Endometrial microvascular endothelial cells (primary cell): ENCODE measurements around the gene EDRF1. TPM values are rescaled to one million over a fixed set of nuclear protein-coding genes. Genes with fewer than 3 reads are reported as not detected.

ENCODE experiments used
- in situ Hi-C: cut with HindIII; loops from 2 replicates; pipeline ENCODE4 v1.10.0; 2017; ENCODE audit warnings: low sequenced_read_pairs, low pct_unique_long_range_greater_than_20kb; ENCODE audit errors: inconsistent ontology term
- total RNA-seq: library from RNA; depleted of rRNA; stranded (reverse); fragments of >200 nt; gene quantifications from one replicate; pipeline ENCODE4 v1.2.3, GENCODE V29; 2015; ENCODE audit errors: inconsistent ontology term

Gene EDRF1
- total RNA-seq, 1 donor from 2014 or later, result 17.8 TPM

DNA sequence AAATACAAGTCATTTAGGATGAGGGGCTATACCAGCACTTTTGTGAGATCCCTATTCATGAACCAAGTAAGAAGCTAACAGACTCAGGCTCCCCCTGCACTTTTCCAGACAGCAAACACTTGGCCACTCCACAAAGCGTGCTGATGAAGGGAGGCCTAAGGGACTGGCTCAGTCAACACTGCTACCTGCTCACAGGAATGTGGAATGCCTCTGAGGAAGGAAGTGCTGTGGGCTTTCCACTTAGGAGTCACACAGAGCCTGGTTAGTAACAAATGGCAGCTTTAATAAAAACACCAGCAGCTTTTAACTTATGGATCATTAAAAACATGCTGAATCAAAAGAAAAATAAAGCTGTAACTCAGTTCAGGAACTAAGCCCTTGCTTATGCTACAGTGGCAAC is 88.5 kb downstream of the EDRF1 start:
- in situ Hi-C loops, result no loop called here

DNA sequence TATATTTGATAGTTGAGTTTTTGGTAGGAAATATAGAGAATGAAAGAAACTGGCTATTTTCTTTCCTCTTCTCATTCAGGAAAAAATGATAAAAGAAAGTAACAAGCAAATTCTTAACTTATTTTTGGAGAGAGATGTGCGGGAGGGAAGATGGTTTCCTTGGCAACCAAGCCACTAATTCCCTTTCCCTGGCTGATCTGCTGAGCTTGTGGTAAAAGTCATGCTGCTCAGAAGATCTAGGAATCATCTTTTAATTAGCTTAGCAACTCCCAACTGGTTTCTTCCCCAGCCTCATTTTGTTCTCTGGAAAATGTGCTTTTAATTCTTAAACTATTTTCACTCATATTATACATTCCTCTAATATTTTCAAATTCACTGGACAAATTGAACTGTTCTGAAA is 91.7 kb downstream of the EDRF1 start:
- in situ Hi-C loops, result no loop called here

DNA sequence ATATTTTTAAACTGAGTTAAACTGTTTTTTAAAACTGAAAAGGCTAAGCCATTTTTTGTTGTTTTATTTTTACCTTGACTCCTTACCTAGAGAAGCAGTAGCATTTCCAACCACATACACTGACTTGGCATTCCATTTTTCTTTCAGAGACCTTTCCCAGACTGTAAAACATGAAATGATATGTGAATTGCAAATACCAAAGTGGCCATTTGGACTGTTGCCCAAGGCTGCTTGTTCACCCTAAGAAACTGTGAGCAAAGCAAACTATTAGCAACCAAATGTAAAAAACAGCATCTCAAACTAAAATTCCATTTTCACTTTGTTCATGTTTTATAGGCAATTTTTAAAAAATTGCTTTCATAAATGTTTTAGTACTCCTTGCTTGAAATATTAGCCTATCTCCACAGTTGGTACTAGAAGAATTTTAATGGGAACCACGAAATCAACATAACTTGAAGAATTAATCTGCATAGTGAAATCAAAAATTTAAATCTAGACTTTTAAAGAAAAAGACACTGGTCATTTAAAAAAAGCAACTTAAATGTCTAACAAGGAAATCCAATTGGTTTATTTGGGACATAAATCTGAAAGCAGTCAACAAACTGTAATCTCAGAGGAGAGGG is 92.7 kb downstream of the EDRF1 start:
- in situ Hi-C loops, result no loop called here

Other genes with a start within 250 kb of the EDRF1 start
- not detected for gene TEX36, start 36.5 kb upstream of the EDRF1 start, total RNA-seq
- not detected for gene MMP21, start 56.1 kb downstream of the EDRF1 start, total RNA-seq
- gene UROS, start 103.5 kb downstream of the EDRF1 start, total RNA-seq, result 67.1 TPM
- gene BCCIP, start 103.8 kb downstream of the EDRF1 start, total RNA-seq, result 76.3 TPM
- 47.0 TPM for gene DHX32, start 161.6 kb downstream of the EDRF1 start, total RNA-seq
- gene FANK1, start 176.9 kb downstream of the EDRF1 start, total RNA-seq, result 3.7 TPM